ENCODE measurements around the gene TFPI. TPM values are rescaled to one million over a fixed set of nuclear protein-coding genes. Genes with fewer than 3 reads are reported as not detected.
A peak's percentile ranks its signal among the peaks of the same experiment; 100 is the strongest.

Gene TFPI
- total and polyA plus RNA-seq, 11 donors: 13.5 to 63.7 (median 24.6) TPM

DNA sequence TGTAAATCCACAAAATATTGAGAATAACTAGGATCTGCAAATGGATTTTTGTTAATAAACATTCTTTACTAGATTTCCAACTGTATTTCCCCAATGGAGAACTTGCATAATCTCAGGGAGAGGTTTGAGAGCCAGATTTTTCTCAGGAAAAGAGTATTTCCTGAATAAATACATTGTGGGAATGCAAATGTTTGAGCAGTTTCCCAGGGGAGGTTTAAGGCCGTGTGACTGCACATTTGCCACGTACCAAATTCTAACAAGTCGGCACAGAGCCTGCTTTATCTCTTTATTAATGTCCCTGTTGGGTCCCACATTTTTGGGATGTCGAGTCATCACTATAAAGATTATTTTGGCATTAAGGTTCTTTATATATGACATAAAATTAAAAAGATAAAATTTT, 27.0 kb downstream of the TFPI start:
- TF ChIP-seq POLR2A (IDR thresholded peaks at IDR 0.05): no peak
- TF ChIP-seq, protein P1, sequence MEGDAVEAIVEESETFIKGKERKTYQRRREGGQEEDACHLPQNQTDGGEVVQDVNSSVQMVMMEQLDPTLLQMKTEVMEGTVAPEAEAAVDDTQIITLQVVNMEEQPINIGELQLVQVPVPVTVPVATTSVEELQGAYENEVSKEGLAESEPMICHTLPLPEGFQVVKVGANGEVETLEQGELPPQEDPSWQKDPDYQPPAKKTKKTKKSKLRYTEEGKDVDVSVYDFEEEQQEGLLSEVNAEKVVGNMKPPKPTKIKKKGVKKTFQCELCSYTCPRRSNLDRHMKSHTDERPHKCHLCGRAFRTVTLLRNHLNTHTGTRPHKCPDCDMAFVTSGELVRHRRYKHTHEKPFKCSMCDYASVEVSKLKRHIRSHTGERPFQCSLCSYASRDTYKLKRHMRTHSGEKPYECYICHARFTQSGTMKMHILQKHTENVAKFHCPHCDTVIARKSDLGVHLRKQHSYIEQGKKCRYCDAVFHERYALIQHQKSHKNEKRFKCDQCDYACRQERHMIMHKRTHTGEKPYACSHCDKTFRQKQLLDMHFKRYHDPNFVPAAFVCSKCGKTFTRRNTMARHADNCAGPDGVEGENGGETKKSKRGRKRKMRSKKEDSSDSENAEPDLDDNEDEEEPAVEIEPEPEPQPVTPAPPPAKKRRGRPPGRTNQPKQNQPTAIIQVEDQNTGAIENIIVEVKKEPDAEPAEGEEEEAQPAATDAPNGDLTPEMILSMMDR (IDR thresholded peaks at IDR 0.05): no peak
- Histone ChIP-seq H3K9me3 (no peaks in the 10 kb centered on the region), H3K27me3 (no peaks in the 10 kb centered on the region), H3K36me3 (peaks cover 0 to 12% (median 0%) of the 10 kb centered on the region in 9 donors), H3K4me1 (peaks cover 0 to 34% (median 3%) of the 10 kb centered on the region in 12 donors), H3K4me3 (no peak overlapping the region), H3K27ac (peak overlapping the region in 8 of 12 donors; percentile 14 to 50 (median 26))
- intact Hi-C loops (cut with DNase I): no loop called here
- WGBS, 4 donors: 13 to 21% (median 18%) methylated on average over 4 of the region's 4 CpGs
- ATAC-seq (peak in 1 of 4 donors; percentile 39), DNase-seq (no peak)

DNA sequence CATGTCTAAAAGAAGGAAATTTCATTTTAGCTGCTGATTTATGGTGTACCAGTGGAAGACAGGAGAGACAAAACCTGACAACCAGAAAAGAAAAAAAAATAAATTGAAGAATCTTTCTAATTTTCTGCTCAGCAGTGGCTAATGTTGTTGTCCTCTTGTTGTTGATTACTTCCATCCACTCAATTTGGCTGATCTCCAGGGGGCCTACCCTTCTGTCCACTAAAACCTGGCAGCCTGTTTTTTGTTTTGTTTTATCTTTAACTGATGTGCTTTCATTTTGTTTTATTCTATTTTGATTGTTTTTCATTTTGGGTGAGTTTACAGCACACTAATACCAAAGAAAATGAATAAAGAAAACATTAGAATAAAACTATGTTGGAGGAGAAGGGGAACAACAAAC, 27.4 kb downstream of the TFPI start:
- Histone ChIP-seq H3K9me3 (no peaks in the 10 kb centered on the region), H3K27ac (peak overlapping the region in 8 of 12 donors; percentile 14 to 50 (median 26)), H3K36me3 (peaks cover 0 to 17% (median 0%) of the 10 kb centered on the region in 9 donors), H3K27me3 (no peaks in the 10 kb centered on the region), H3K4me1 (peaks cover 0 to 34% (median 3%) of the 10 kb centered on the region in 12 donors), H3K4me3 (no peak overlapping the region)
- DNase-seq: no peak
- intact Hi-C loops (cut with DNase I): no loop called here
- ATAC-seq: no peak
- TF ChIP-seq, protein P1 (IDR thresholded peaks at IDR 0.05): no peak

DNA sequence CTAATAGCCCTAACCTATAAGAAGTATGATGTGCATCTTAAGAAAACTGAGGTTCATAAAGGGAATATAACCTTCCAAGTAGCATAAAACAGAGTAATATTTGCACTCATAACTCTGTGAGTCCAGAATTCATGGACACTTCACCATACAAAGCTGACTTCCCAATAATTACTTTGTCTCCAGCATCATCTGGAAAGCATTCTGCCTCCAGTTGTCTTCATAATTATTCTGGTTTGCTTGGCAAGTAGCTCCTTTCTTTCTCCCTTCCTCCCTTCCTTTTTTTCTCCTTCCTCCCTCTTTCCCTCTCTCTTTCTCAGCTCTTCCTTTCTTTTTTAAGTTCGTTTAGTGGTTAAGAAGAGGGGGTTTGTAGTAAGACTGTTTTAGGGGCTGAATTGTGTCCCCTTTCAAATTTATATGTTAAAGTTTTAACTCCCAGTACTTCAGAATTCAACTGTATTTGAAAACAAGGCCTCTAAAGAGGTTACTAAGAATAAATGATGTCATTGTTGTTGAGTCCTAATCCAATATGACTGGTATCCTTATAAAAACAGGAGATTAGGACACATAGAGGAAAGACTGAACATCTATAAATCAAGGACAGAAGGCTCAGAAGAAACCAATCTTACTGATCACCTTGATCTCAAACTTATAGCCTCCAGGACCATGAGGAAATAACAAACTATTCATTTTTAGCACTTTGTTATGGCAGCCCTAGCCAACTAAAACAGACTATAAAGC, 28.9 kb downstream of the TFPI start:
- no peak for DNase-seq
- peak in 1 of 4 donors; percentile 33 for ATAC-seq
- 69 to 89% (median 74%) methylated on average over 1 of the region's 1 CpG for WGBS, 4 donors
- peak overlapping the region in 6 of 12 donors; percentile 1 to 44 (median 11) for H3K27ac ChIP-seq
- TF ChIP-seq, protein P1 (IDR thresholded peaks at IDR 0.05): no peak
- TF ChIP-seq POLR2A (IDR thresholded peaks at IDR 0.05): no peak
- no peaks in the 10 kb centered on the region for H3K27me3 ChIP-seq
- peaks cover 0 to 34% (median 3%) of the 10 kb centered on the region in 12 donors for H3K4me1 ChIP-seq
- no peaks in the 10 kb centered on the region for H3K9me3 ChIP-seq
- peaks cover 0 to 28% (median 8%) of the 10 kb centered on the region in 9 donors for H3K36me3 ChIP-seq
- no peak overlapping the region for H3K4me3 ChIP-seq
- intact Hi-C loops (cut with DNase I): no loop called here

DNA sequence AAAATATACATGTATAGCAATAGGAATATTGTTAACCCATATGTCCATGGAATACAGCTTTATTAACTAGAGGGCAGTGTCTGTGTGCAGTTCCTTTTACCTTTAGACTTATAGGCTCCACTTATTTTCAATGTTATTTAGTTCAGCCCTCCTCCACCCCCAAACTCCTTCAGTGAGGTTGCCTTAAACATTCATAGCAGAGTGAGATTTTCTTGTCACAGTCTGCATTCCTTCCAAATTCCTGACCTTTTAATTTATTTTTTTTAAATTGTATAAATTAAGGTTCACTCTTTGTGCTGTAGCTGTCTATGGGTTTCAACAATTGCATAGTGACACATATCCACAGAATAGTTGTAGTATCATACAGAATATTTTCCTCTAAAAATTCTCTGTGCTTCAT, 30.9 kb downstream of the TFPI start:
- Histone ChIP-seq H3K4me3 (no peak overlapping the region), H3K27me3 (no peaks in the 10 kb centered on the region), H3K4me1 (peaks cover 0 to 34% (median 3%) of the 10 kb centered on the region in 12 donors), H3K9me3 (peaks cover 0 to 9% (median under 1%) of the 10 kb centered on the region in 12 donors), H3K27ac (no peak overlapping the region), H3K36me3 (peaks cover 0 to 36% (median 19%) of the 10 kb centered on the region in 9 donors)
- DNase-seq (no peak), ATAC-seq (no peak)
- intact Hi-C loops (cut with DNase I): no loop called here
- no peak for TF ChIP-seq POLR2A (IDR thresholded peaks at IDR 0.05)
- TF ChIP-seq, protein P1 (IDR thresholded peaks at IDR 0.05): no peak

Data from heart left ventricle (tissue), 16 donors.